Endodermal cell (in vitro differentiated cells): ENCODE measurements around the gene WNK2. TPM values are rescaled to one million over a fixed set of nuclear protein-coding genes. Genes with fewer than 3 reads are reported as not detected.
A peak's percentile ranks its signal among the peaks of the same experiment; 100 is the strongest.

Experiments
- DNase-seq: peaks from one replicate; pipeline ENCODE4 v3.0.0-alpha.2; 2017
- H3K27ac ChIP-seq: 2 replicates; pipeline ENCODE4 v1.5.1; 2013; ENCODE audit warnings: mild to moderate bottlenecking, low read depth, low read length, moderate library complexity
- H3K27me3 ChIP-seq: 2 replicates; pipeline ENCODE4 v1.6.1; 2013; ENCODE audit warnings: mild to moderate bottlenecking, low read length, moderate library complexity; ENCODE audit not compliant: insufficient read depth, control insufficient read depth, poor library complexity, severe bottlenecking
- H3K36me3 ChIP-seq: 2 replicates; pipeline ENCODE4 v1.7.0; 2013; ENCODE audit warnings: mild to moderate bottlenecking, low read length, moderate library complexity; ENCODE audit not compliant: control insufficient read depth, insufficient read depth
- H3K4me1 ChIP-seq: one replicate; pipeline ENCODE4 v1.7.0; 2013; ENCODE audit warnings: low read length; ENCODE audit not compliant: control insufficient read depth, insufficient read depth
- H3K4me3 ChIP-seq: 2 replicates; pipeline ENCODE4 v1.5.1; 2013; ENCODE audit warnings: mild to moderate bottlenecking, low read length, moderate library complexity
- H3K9ac ChIP-seq: 2 replicates; pipeline ENCODE4 v1.6.1; 2013; ENCODE audit warnings: mild to moderate bottlenecking, low read length, moderate library complexity; ENCODE audit not compliant: poor library complexity, severe bottlenecking; ENCODE audit errors: extremely low read depth
- H3K9me3 ChIP-seq: 2 replicates; pipeline ENCODE4 v1.6.1; 2013; ENCODE audit warnings: mild to moderate bottlenecking, low read length, moderate library complexity; ENCODE audit not compliant: control insufficient read depth
- H3K27ac Mint-ChIP-seq: 2 replicates; pipeline ENCODE4 v1.8.0; 2020; ENCODE audit warnings: mixed read lengths
- H3K27me3 Mint-ChIP-seq: 2 replicates; pipeline ENCODE4 v1.8.0; 2021; ENCODE audit warnings: mild to moderate bottlenecking, mixed read lengths; ENCODE audit not compliant: insufficient read depth
- H3K36me3 Mint-ChIP-seq: 2 replicates; pipeline ENCODE4 v1.8.0; 2020; ENCODE audit warnings: low read depth, mixed read lengths
- H3K4me1 Mint-ChIP-seq: 2 replicates; pipeline ENCODE4 v1.8.0; 2020; ENCODE audit warnings: mixed read lengths
- H3K4me3 Mint-ChIP-seq: 2 replicates; pipeline ENCODE4 v1.8.0; 2020; ENCODE audit warnings: mild to moderate bottlenecking, moderate library complexity, mixed read lengths
- H3K9me3 Mint-ChIP-seq: 2 replicates; pipeline ENCODE4 v1.8.0; 2020; ENCODE audit warnings: mild to moderate bottlenecking, mixed read lengths
- WGBS, 2 experiments: methylation state at CpG; one replicate each; pipeline versions ENCODE4 v1.1.5 to v1.1.7; 2013; ENCODE audit warnings: missing lambda C conversion rate in 2 of 2, mixed read lengths in 1 of 2; ENCODE audit not compliant: insufficient coverage in 1 of 2, insufficient read length in 1 of 2; 5-methylcytosine and 5-hydroxymethylcytosine counted together
- total RNA-seq, 2 donors: library from RNA; stranded (reverse); fragmentation: NEBNext Ultra II Directional in 1 of 2; extraction: Animal tissue kit (Norgen Biotek cat#: 25700) in 1 of 2; gene quantifications; 2 replicates in 1 of 2; 3 replicates in 1 of 2; pipeline ENCODE4 v1.2.1, GENCODE V29; 2021
- TF ChIP-seq, protein P1 (sequence below): fragments of 200-600 bp; sonication (generic); conservative IDR thresholded peaks from 2 replicates; pipeline ENCODE4 v1.5.0; 2021; ENCODE audit warnings: antibody characterized with exemption, mild to moderate bottlenecking

The WNK2 gene
- total RNA-seq, 2 donors from 2014 or later: 46.1 to 48.8 TPM

DNA sequence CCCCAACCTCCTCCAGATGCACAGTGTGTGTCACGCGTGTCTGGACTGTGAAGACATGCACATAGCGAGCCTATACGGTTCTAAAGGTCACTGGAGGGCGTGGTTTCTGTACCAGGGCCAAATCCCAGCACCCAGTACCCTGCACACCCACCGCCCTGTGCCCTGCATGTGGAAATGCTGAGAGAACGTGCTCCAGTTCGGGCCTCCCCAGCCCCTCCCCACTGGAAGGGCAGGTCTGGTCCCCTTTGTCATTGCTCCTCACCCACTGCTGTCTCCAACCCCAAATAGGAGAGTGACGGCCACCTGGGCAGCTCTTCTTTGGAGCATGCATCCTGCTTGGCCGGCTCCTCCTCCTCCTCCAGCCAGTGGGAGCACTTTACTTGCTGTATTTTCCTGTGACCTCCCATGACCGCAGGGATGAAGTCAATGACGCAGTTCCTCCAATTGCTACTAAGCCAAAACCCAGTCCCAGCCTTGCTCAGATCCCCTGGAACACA lies 116.7 kb downstream of the WNK2 start:
- Histone ChIP-seq H3K36me3 (no peaks in the 10 kb centered on the region), H3K4me1 (no peaks in the 10 kb centered on the region), H3K9ac (no peak overlapping the region), H3K4me3 (no peak overlapping the region), H3K27me3 (no peaks in the 10 kb centered on the region), H3K9me3 (no peaks in the 10 kb centered on the region), H3K27ac (peak overlapping the region; percentile 44)
- Mint-ChIP-seq H3K27me3 (no peaks in the 10 kb centered on the region), H3K9me3 (no peaks in the 10 kb centered on the region), H3K4me3 (no peak overlapping the region), H3K27ac (no peak overlapping the region), H3K4me1 (peaks cover 1% of the 10 kb centered on the region), H3K36me3 (no peaks in the 10 kb centered on the region)
- TF ChIP-seq, protein P1, sequence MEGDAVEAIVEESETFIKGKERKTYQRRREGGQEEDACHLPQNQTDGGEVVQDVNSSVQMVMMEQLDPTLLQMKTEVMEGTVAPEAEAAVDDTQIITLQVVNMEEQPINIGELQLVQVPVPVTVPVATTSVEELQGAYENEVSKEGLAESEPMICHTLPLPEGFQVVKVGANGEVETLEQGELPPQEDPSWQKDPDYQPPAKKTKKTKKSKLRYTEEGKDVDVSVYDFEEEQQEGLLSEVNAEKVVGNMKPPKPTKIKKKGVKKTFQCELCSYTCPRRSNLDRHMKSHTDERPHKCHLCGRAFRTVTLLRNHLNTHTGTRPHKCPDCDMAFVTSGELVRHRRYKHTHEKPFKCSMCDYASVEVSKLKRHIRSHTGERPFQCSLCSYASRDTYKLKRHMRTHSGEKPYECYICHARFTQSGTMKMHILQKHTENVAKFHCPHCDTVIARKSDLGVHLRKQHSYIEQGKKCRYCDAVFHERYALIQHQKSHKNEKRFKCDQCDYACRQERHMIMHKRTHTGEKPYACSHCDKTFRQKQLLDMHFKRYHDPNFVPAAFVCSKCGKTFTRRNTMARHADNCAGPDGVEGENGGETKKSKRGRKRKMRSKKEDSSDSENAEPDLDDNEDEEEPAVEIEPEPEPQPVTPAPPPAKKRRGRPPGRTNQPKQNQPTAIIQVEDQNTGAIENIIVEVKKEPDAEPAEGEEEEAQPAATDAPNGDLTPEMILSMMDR: no peak
- WGBS, 2 experiments: 80 to 93% methylated on average over 6 to 12 of the region's 12 CpGs
- DNase-seq: peak; percentile 41

DNA sequence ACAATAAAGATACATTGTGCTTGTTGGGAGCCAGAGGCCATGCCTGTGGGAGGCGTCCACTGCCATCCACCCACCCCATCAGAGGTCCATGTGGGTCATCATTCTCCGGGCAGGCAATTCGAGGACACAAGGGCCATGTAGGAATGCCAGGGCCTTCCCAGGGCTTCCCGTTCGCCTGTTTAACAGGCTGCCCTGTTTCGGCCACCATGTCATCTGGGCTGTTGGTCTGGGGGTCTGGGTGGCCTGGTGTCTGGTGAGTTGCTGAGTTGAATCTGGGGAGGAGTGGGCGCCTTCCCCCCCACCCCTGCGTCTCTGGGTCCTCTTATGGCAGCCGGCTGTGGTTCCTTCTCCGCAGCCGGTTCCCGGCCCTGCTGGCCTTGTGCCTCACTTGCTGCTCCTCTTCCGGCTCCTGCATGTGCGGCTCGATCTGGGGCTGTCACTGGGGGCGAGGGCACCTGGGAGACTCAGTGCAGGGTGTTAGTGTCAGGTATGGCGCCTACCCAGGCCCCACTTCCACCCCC lies 117.4 kb downstream of the WNK2 start:
- H3K27ac Mint-ChIP-seq: no peak overlapping the region
- H3K36me3 Mint-ChIP-seq: no peaks in the 10 kb centered on the region
- H3K27me3 Mint-ChIP-seq: no peaks in the 10 kb centered on the region
- no peak overlapping the region for H3K4me3 ChIP-seq
- H3K27ac ChIP-seq: peak overlapping the region; percentile 44
- TF ChIP-seq, protein P1: no peak
- no peaks in the 10 kb centered on the region for H3K9me3 Mint-ChIP-seq
- peaks cover 1% of the 10 kb centered on the region for H3K4me1 Mint-ChIP-seq
- WGBS, 2 experiments: 91 to 100% methylated on average over 3 to 17 of the region's 17 CpGs
- no peak overlapping the region for H3K9ac ChIP-seq
- DNase-seq: peak; percentile 37
- no peaks in the 10 kb centered on the region for H3K27me3 ChIP-seq
- H3K4me1 ChIP-seq: no peaks in the 10 kb centered on the region
- H3K4me3 Mint-ChIP-seq: no peak overlapping the region
- H3K9me3 ChIP-seq: no peaks in the 10 kb centered on the region
- H3K36me3 ChIP-seq: no peaks in the 10 kb centered on the region

DNA sequence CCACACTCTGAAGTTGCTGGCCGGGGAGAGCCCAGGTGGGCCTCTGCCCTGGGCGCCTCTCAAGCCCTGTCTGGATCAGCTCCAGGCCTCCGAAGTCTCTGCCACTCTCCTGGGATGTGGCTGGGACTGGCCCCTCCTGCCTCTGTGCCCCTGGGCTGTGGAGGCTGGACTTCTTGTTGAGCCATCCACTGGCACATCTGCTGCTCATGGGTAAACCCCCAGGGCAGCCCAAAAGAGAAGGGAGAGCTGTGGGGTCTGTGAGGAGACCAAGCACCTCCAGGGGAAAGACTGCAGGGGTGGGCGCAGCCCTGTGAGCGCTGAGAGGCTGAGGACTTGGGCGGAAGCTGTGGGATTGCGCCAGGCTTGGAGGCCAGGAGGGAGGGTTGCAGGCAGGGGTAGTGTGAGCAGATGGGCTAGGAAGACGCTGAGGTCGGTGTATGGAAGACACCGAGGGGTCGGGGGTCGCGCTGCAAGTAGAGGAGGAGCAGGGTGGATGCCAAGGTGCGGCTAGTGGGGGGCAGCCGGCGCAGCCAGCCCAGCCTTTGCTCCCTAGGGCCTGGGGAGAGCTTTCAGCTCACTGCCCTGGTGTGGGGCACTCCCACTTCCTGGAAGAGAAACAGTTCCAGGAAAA lies 118.1 kb downstream of the WNK2 start:
- Mint-ChIP-seq H3K9me3 (no peaks in the 10 kb centered on the region), H3K27ac (peak overlapping the region; percentile 21), H3K4me1 (peaks cover 1% of the 10 kb centered on the region), H3K36me3 (no peaks in the 10 kb centered on the region), H3K27me3 (no peaks in the 10 kb centered on the region), H3K4me3 (no peak overlapping the region)
- TF ChIP-seq, protein P1: no peak
- Histone ChIP-seq H3K4me3 (no peak overlapping the region), H3K4me1 (no peaks in the 10 kb centered on the region), H3K27me3 (no peaks in the 10 kb centered on the region), H3K27ac (no peak overlapping the region), H3K36me3 (no peaks in the 10 kb centered on the region), H3K9ac (no peak overlapping the region), H3K9me3 (no peaks in the 10 kb centered on the region)
- WGBS, 2 experiments: 90 to 98% methylated on average over 9 to 16 of the region's 16 CpGs
- peak; percentile 45 for DNase-seq
